HEK293 (cell line): ENCODE measurements around the gene MCU.

ENCODE experiments used
- CTCF ChIA-PET: fragments of 350-600 bp; formaldehyde crosslinking; extraction: SDS; loops from one replicate; lab custom pipeline; 2021; ENCODE audit warnings: antibody characterized with exemption; lab: Yijun Ruan, JAX
- POLR2A ChIA-PET: fragments of 300-600 bp; formaldehyde crosslinking; extraction: SDS; loops from one replicate; lab custom pipeline; 2020; ENCODE audit warnings: antibody characterized with exemption, inconsistent platforms; lab: Yijun Ruan, JAX
- H3K27ac ChIP-seq: fragments of 200-500 bp; sonication (Bioruptor generic); 2 replicates; pipeline ENCODE4 v1.5.1; 2014; ENCODE audit warnings: low read depth, low read length, control low read depth, inconsistent platforms; ENCODE audit errors: extremely low read depth
- H3K36me3 ChIP-seq, 2 experiments: fragments of 200-500 bp in 1 of 2; sonication (Bioruptor generic) in 1 of 2; 1 replicate in 1 of 2; 2 replicates in 1 of 2; pipeline ENCODE4 v1.5.1; 2014 to 2017; ENCODE audit warnings: inconsistent platforms in 2 of 2, low read length in 2 of 2; ENCODE audit not compliant: control insufficient read depth in 2 of 2, insufficient read depth in 1 of 2
- H3K4me1 ChIP-seq: fragments of 200-500 bp; sonication (Bioruptor generic); 2 replicates; pipeline ENCODE4 v1.5.1; 2014; ENCODE audit warnings: mild to moderate bottlenecking, low read length, inconsistent platforms; ENCODE audit not compliant: control insufficient read depth, insufficient read depth
- H3K4me3 ChIP-seq: 2 replicates; pipeline ENCODE4 v1.5.1; 2011; ENCODE audit warnings: low read depth, mild to moderate bottlenecking, control low read depth, low read length, moderate library complexity
- H3K9me3 ChIP-seq: fragments of 200-500 bp; sonication (Bioruptor generic); 2 replicates; pipeline ENCODE4 v1.5.1; 2014; ENCODE audit warnings: low read depth, low read length, inconsistent platforms; ENCODE audit not compliant: control insufficient read depth, insufficient read depth
- EGR2 ChIP-seq: fragments of 450-650 bp; formaldehyde crosslinking; IDR thresholded peaks from 2 replicates; pipeline ENCODE4 v1.5.1; 2016; ENCODE audit warnings: low read depth, missing biosample characterization, missing genetic modification characterization
- GFI1B ChIP-seq: fragments of 450-650 bp; formaldehyde crosslinking; IDR thresholded peaks from 2 replicates; pipeline ENCODE4 v1.5.1; 2016; ENCODE audit warnings: missing biosample characterization, missing genetic modification characterization
- GLI4 ChIP-seq: fragments of 450-650 bp; formaldehyde crosslinking; IDR thresholded peaks from 2 replicates; pipeline ENCODE4 v1.5.1; 2016; ENCODE audit warnings: missing biosample characterization, missing genetic modification characterization
- GLIS1 ChIP-seq: fragments of 450-650 bp; formaldehyde crosslinking; IDR thresholded peaks from 2 replicates; pipeline ENCODE4 v1.5.1; 2016; ENCODE audit warnings: missing biosample characterization, missing genetic modification characterization
- MYNN ChIP-seq: fragments of 450-650 bp; formaldehyde crosslinking; IDR thresholded peaks from 2 replicates; pipeline ENCODE4 v1.5.1; 2016; ENCODE audit warnings: missing biosample characterization, missing genetic modification characterization, borderline replicate concordance
- RBAK ChIP-seq: fragments of 450-650 bp; formaldehyde crosslinking; IDR thresholded peaks from 2 replicates; pipeline ENCODE4 v1.5.1; 2016; ENCODE audit warnings: missing biosample characterization, missing genetic modification characterization
- SALL2 ChIP-seq: fragments of 450-650 bp; formaldehyde crosslinking; IDR thresholded peaks from 2 replicates; pipeline ENCODE4 v1.5.0; 2017; ENCODE audit warnings: missing biosample characterization, mild to moderate bottlenecking, missing genetic modification characterization, borderline replicate concordance
- SETDB1 ChIP-seq: IDR thresholded peaks from one replicate; pipeline ENCODE4 v1.6.1; 2017; ENCODE audit warnings: mild to moderate bottlenecking, low read length, moderate library complexity, mixed read lengths; ENCODE audit not compliant: insufficient read length
- TCF7L2 ChIP-seq: IDR thresholded peaks from 2 replicates; pipeline ENCODE4 v1.6.1; 2011; ENCODE audit warnings: low read depth, mild to moderate bottlenecking, inconsistent platforms, low read length, moderate library complexity, borderline replicate concordance
- ZBTB48 ChIP-seq: fragments of 450-650 bp; formaldehyde crosslinking; IDR thresholded peaks from 2 replicates; pipeline ENCODE4 v1.5.1; 2016; ENCODE audit warnings: missing biosample characterization, missing genetic modification characterization
- ZBTB8A ChIP-seq: fragments of 450-650 bp; formaldehyde crosslinking; IDR thresholded peaks from 2 replicates; pipeline ENCODE4 v1.5.1; 2016; ENCODE audit warnings: missing biosample characterization, missing genetic modification characterization
- ZNF132 ChIP-seq: fragments of 450-650 bp; formaldehyde crosslinking; IDR thresholded peaks from 2 replicates; pipeline ENCODE4 v1.5.1; 2017; ENCODE audit warnings: missing biosample characterization, missing genetic modification characterization, borderline replicate concordance
- ZNF146 ChIP-seq: fragments of 450-650 bp; formaldehyde crosslinking; IDR thresholded peaks from 2 replicates; pipeline ENCODE4 v1.5.1; 2016; ENCODE audit warnings: missing biosample characterization, missing genetic modification characterization
- ZNF169 ChIP-seq: fragments of 450-650 bp; formaldehyde crosslinking; IDR thresholded peaks from 2 replicates; pipeline ENCODE4 v1.5.1; 2016; ENCODE audit warnings: missing biosample characterization, missing genetic modification characterization
- ZNF184 ChIP-seq: fragments of 450-650 bp; IDR thresholded peaks from 2 replicates; pipeline ENCODE4 v1.5.1; 2018; ENCODE audit warnings: missing biosample characterization, mild to moderate bottlenecking, missing genetic modification characterization
- ZNF19 ChIP-seq: fragments of 450-650 bp; formaldehyde crosslinking; IDR thresholded peaks from 2 replicates; pipeline ENCODE4; 2016; ENCODE audit warnings: missing biosample characterization, missing genetic modification characterization, low read depth
- ZNF23 ChIP-seq: fragments of 450-650 bp; formaldehyde crosslinking; IDR thresholded peaks from 2 replicates; pipeline ENCODE4 v1.5.1; 2016; ENCODE audit warnings: missing biosample characterization, missing genetic modification characterization, borderline replicate concordance
- ZNF248 ChIP-seq: fragments of 450-650 bp; formaldehyde crosslinking; IDR thresholded peaks from 2 replicates; pipeline ENCODE4 v1.5.1; 2017; ENCODE audit warnings: missing biosample characterization, missing genetic modification characterization
- ZNF292 ChIP-seq: fragments of 450-650 bp; formaldehyde crosslinking; IDR thresholded peaks from 2 replicates; pipeline ENCODE4 v1.5.1; 2016; ENCODE audit warnings: low read depth, missing biosample characterization, missing genetic modification characterization, borderline replicate concordance
- ZNF302 ChIP-seq: fragments of 450-650 bp; formaldehyde crosslinking; IDR thresholded peaks from 2 replicates; pipeline ENCODE4 v1.5.1; 2016; ENCODE audit warnings: missing biosample characterization, missing genetic modification characterization, low read depth
- ZNF416 ChIP-seq: fragments of 450-650 bp; formaldehyde crosslinking; IDR thresholded peaks from 2 replicates; pipeline ENCODE4 v1.5.1; 2016; ENCODE audit warnings: missing biosample characterization, missing genetic modification characterization
- ZNF426 ChIP-seq: fragments of 450-650 bp; formaldehyde crosslinking; IDR thresholded peaks from 2 replicates; pipeline ENCODE4 v1.5.1; 2017; ENCODE audit warnings: missing biosample characterization, missing genetic modification characterization, mild to moderate bottlenecking, inconsistent platforms, moderate library complexity
- ZNF621 ChIP-seq: fragments of 450-650 bp; formaldehyde crosslinking; IDR thresholded peaks from 2 replicates; pipeline ENCODE4 v1.5.1; 2017; ENCODE audit warnings: missing biosample characterization, missing genetic modification characterization
- ZSCAN30 ChIP-seq: fragments of 450-650 bp; IDR thresholded peaks from 2 replicates; pipeline ENCODE4 v1.5.1; 2018; ENCODE audit warnings: missing biosample characterization, mild to moderate bottlenecking, missing genetic modification characterization, moderate library complexity
- TF ChIP-seq, protein P1 (sequence below): fragments of 450-650 bp; formaldehyde crosslinking; IDR thresholded peaks from 2 replicates; pipeline ENCODE4 v1.5.1; 2016; ENCODE audit warnings: missing biosample characterization, missing genetic modification characterization
- TF ChIP-seq, protein P2 (sequence below): fragments of 450-650 bp; formaldehyde crosslinking; IDR thresholded peaks from 2 replicates; pipeline ENCODE4 v1.5.1; 2017; ENCODE audit warnings: missing biosample characterization, missing genetic modification characterization
- TF ChIP-seq, protein P3 (sequence below): fragments of 450-650 bp; formaldehyde crosslinking; IDR thresholded peaks from 2 replicates; pipeline ENCODE4 v1.5.1; 2016; ENCODE audit warnings: missing biosample characterization, missing genetic modification characterization

Gene MCU

DNA sequence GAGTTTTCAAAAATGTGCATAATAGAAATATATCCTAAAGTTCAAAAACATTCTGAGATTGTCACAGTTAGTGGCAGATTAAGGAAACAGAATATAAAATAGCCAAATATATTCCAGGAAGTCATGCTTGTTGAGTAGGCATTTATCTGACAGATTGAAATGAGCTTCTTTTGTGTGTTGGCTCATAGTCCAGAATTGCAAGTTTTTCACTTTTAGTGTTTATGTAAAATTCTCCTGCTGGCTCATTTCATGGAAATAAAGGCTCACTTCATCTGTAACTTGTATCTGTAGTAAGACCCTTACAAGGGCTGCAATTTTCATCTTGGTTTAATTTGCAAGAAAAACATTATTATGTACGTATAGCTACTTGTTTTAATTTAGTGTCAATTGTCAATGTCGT is 93.5 kb downstream of the MCU start:
- Histone ChIP-seq H3K27ac (no peak overlapping the region), H3K4me3 (no peak overlapping the region), H3K36me3 (no peaks in the 10 kb centered on the region), H3K9me3 (no peaks in the 10 kb centered on the region), H3K4me1 (peaks cover 15% of the 10 kb centered on the region)
- POLR2A ChIA-PET = interaction anchor here (0.9 kb wide), 1 partner anchor 87 kb away, joined by 3 read pairs; no protein-coding TSS in a partner anchor
- CTCF ChIA-PET = interaction anchor here (0.8 kb wide), 1 partner anchor 216 kb away, joined by 3 read pairs; no protein-coding TSS in a partner anchor
- TF ChIP-seq ZBTB8A (tag by site-specific recombination) = no peak
- TF ChIP-seq GFI1B = no peak
- TF ChIP-seq ZNF248 (tag by site-specific recombination) = no peak
- TF ChIP-seq ZNF23 = no peak
- no peak for TF ChIP-seq TCF7L2
- TF ChIP-seq, protein P1, sequence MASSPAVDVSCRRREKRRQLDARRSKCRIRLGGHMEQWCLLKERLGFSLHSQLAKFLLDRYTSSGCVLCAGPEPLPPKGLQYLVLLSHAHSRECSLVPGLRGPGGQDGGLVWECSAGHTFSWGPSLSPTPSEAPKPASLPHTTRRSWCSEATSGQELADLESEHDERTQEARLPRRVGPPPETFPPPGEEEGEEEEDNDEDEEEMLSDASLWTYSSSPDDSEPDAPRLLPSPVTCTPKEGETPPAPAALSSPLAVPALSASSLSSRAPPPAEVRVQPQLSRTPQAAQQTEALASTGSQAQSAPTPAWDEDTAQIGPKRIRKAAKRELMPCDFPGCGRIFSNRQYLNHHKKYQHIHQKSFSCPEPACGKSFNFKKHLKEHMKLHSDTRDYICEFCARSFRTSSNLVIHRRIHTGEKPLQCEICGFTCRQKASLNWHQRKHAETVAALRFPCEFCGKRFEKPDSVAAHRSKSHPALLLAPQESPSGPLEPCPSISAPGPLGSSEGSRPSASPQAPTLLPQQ (tag by site-specific recombination) = no peak
- TF ChIP-seq GLIS1 = no peak
- no peak for TF ChIP-seq SETDB1
- TF ChIP-seq ZNF169 (tag by site-specific recombination) = no peak
- TF ChIP-seq RBAK (tag by site-specific recombination) = no peak
- no peak for TF ChIP-seq GLI4
- no peak for TF ChIP-seq ZNF184
- no peak for TF ChIP-seq ZNF416
- TF ChIP-seq ZBTB48 (tag by site-specific recombination) = no peak
- no peak for TF ChIP-seq ZSCAN30 (tag by site-specific recombination)
- no peak for TF ChIP-seq ZNF292 (tag by site-specific recombination)
- TF ChIP-seq ZNF146 (tag by site-specific recombination) = no peak
- no peak for TF ChIP-seq ZNF132 (tag by site-specific recombination)
- TF ChIP-seq ZNF621 (tag by site-specific recombination) = no peak

DNA sequence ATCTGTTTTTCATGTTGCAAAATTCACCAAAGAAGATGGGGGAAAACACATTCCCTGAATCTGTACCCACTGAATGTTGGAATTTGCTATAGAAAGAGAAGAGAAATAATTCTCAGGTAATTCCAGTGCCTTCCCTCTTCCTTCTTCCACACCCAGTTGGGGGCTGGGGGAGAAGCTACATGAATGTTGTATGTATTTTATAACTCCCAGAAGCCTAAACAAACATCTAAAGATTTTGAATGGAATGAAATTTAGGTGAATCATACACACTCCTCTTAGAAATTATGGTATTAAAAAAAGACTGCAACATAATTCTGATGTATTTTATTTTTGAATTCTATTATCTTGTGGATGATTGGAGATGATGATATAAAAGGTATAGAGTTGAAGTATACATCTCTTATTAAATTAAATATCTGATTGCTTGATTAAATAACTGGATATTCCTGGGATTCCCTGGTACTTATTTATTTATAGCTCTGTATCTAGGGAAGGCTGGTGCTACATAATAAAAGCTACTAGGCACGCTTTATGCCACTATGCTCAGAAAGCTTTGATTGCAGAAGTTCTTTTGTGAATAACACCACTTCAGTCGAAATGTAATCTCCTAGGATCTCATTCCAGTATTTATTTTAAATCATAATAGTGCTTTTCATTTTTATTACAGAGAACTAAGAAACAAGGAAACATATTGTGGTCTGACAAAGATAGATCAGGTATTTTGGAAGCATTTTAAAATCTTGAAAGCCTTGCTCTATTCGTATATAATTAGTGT is 98.5 kb downstream of the MCU start:
- Histone ChIP-seq H3K27ac (no peak overlapping the region), H3K9me3 (no peaks in the 10 kb centered on the region), H3K4me1 (peaks cover 3% of the 10 kb centered on the region; the same call in 1 of the 2 replicates)
- POLR2A ChIA-PET = no interaction called here
- CTCF ChIA-PET = interaction anchor here (0.7 kb wide), 1 partner anchor 132 kb away, joined by 3 read pairs; no protein-coding TSS in a partner anchor
- TF ChIP-seq, protein P2, sequence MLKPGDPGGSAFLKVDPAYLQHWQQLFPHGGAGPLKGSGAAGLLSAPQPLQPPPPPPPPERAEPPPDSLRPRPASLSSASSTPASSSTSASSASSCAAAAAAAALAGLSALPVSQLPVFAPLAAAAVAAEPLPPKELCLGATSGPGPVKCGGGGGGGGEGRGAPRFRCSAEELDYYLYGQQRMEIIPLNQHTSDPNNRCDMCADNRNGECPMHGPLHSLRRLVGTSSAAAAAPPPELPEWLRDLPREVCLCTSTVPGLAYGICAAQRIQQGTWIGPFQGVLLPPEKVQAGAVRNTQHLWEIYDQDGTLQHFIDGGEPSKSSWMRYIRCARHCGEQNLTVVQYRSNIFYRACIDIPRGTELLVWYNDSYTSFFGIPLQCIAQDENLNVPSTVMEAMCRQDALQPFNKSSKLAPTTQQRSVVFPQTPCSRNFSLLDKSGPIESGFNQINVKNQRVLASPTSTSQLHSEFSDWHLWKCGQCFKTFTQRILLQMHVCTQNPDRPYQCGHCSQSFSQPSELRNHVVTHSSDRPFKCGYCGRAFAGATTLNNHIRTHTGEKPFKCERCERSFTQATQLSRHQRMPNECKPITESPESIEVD = peak; percentile 71
- TF ChIP-seq MYNN (tag by site-specific recombination) (0 out of 2 replicates have a peak, but pooled peaks have one; percentile 46), SALL2 (tag by site-specific recombination) (no peak), ZNF19 (no peak), ZNF184 (no peak), ZNF302 (tag by site-specific recombination) (no peak), ZNF426 (tag by site-specific recombination) (no peak), EGR2 (no peak)
- TF ChIP-seq, protein P3, sequence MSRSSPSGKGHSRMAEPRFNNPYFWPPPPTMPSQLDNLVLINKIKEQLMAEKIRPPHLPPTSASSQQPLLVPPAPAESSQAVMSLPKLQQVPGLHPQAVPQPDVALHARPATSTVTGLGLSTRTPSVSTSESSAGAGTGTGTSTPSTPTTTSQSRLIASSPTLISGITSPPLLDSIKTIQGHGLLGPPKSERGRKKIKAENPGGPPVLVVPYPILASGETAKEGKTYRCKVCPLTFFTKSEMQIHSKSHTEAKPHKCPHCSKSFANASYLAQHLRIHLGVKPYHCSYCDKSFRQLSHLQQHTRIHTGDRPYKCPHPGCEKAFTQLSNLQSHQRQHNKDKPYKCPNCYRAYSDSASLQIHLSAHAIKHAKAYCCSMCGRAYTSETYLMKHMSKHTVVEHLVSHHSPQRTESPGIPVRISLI (tag by site-specific recombination) = no peak
- TF ChIP-seq, all 188 proteins: peak for 2
- Histone ChIP-seq H3K36me3 (no peaks in the 10 kb centered on the region), H3K4me3 (no peak overlapping the region)
